HG03108 (cell line): ENCODE data around the gene GBGT1.
"Not testable (repeated sequence)": the region's sequence is repeated elsewhere in the genome, so short reads cannot be mapped to it uniquely, and the experiment has no call there.

Experiments
- ATAC-seq: cut with Tn5 transposase; IDR thresholded peaks from one replicate; pipeline ENCODE4 v1.9.1; 2021; ENCODE audit warnings: moderate library complexity; ENCODE audit not compliant: unreplicated experiment

The GBGT1 gene

GRCh38 chr9:133163504-133164172 is at the start of gene GBGT1:
Gene GBGT1, minus strand, starts transcription at chr9:133163914. Its CDS starts 1,502 bp downstream, at chr9:133162412.
- peak; percentile 53 for ATAC-seq

- no peak for ATAC-seq
Observed at GRCh38 chr9:133210609-133211008, 46.9 kb upstream of the GBGT1 start.

GRCh38 chr9:133210202-133210532 is 46.5 kb upstream of the GBGT1 start:
- ATAC-seq: no peak

GRCh38 chr9:133209327-133210201 is 45.9 kb upstream of the GBGT1 start:
- ATAC-seq: not testable (repeated sequence)

- not testable (repeated sequence) for ATAC-seq
Observed at GRCh38 chr9:133208880-133209300, 45.2 kb upstream of the GBGT1 start, which contains the start of gene OBP2B. Gene OBP2B, minus strand, starts transcription at chr9:133209250. Its CDS starts 51 bp downstream, at chr9:133209199.

- not testable (repeated sequence) for ATAC-seq
Observed at GRCh38 chr9:133208171-133208879, 44.6 kb upstream of the GBGT1 start.

GRCh38 chr9:133207540-133208170 is 43.9 kb upstream of the GBGT1 start:
- ATAC-seq: no peak

GRCh38 chr9:133207021-133207531 is 43.4 kb upstream of the GBGT1 start:
- no peak for ATAC-seq

GRCh38 chr9:133205996-133206931 is 42.5 kb upstream of the GBGT1 start:
- no peak for ATAC-seq

- ATAC-seq: not testable (repeated sequence)
Observed at GRCh38 chr9:133205481-133205887, 41.8 kb upstream of the GBGT1 start.

- no peak for ATAC-seq
Observed at GRCh38 chr9:133204993-133205336, 41.3 kb upstream of the GBGT1 start.

GRCh38 chr9:133204335-133204992 is 40.8 kb upstream of the GBGT1 start:
- no peak for ATAC-seq

- ATAC-seq: no peak
Observed at GRCh38 chr9:133203506-133204075, 39.9 kb upstream of the GBGT1 start.

GRCh38 chr9:133202688-133203453 is 39.2 kb upstream of the GBGT1 start:
- no peak for ATAC-seq

- ATAC-seq: no peak
Observed at GRCh38 chr9:133202145-133202513, 38.4 kb upstream of the GBGT1 start.

- no peak for ATAC-seq
Observed at GRCh38 chr9:133201424-133202144, 37.9 kb upstream of the GBGT1 start.

- no peak for ATAC-seq
Observed at GRCh38 chr9:133200631-133201030, 36.9 kb upstream of the GBGT1 start.
